AG08395 (cell line): Measurements from ENCODE around the gene ADK.

ENCODE experiments used
- DNase-seq: peaks from one replicate; pipeline ENCODE4 v3.0.0; 2012; ENCODE audit warnings: mixed read lengths, low spot score

ADK gene

GRCh38 chr10:74745449-74745848 lies 594.4 kb downstream of the ADK start:
- DNase-seq = no peak

GRCh38 chr10:74746813-74747212 lies 595.8 kb downstream of the ADK start:
- DNase-seq = peak; percentile 63

- no peak for DNase-seq
These were observed 597.5 kb downstream of the ADK start for GRCh38 chr10:74748468-74749031.

GRCh38 chr10:74750848-74751274 lies 599.8 kb downstream of the ADK start:
- no peak for DNase-seq

GRCh38 chr10:74752371-74753040 lies 601.5 kb downstream of the ADK start:
- DNase-seq = no peak

- DNase-seq = peak; percentile 79
These were observed 602.6 kb downstream of the ADK start for GRCh38 chr10:74753442-74754211.

GRCh38 chr10:74754381-74754821 lies 603.4 kb downstream of the ADK start:
- DNase-seq = no peak

- DNase-seq = no peak
These were observed 604.3 kb downstream of the ADK start for GRCh38 chr10:74755273-74755672.
